ENCODE measurements around the gene MT4.

MT4 gene

GRCh38 chr16:56547949-56548567 is 16.8 kb upstream of the MT4 start:
- TF ChIP-seq, protein P1, sequence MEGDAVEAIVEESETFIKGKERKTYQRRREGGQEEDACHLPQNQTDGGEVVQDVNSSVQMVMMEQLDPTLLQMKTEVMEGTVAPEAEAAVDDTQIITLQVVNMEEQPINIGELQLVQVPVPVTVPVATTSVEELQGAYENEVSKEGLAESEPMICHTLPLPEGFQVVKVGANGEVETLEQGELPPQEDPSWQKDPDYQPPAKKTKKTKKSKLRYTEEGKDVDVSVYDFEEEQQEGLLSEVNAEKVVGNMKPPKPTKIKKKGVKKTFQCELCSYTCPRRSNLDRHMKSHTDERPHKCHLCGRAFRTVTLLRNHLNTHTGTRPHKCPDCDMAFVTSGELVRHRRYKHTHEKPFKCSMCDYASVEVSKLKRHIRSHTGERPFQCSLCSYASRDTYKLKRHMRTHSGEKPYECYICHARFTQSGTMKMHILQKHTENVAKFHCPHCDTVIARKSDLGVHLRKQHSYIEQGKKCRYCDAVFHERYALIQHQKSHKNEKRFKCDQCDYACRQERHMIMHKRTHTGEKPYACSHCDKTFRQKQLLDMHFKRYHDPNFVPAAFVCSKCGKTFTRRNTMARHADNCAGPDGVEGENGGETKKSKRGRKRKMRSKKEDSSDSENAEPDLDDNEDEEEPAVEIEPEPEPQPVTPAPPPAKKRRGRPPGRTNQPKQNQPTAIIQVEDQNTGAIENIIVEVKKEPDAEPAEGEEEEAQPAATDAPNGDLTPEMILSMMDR (IDR thresholded peaks at IDR 0.05), result no peak

GRCh38 chr16:56549161-56549560 is 15.7 kb upstream of the MT4 start:
- TF ChIP-seq, protein P1 (IDR thresholded peaks at IDR 0.05), result no peak

GRCh38 chr16:56549744-56550385 is 15.0 kb upstream of the MT4 start:
- TF ChIP-seq, protein P1 (IDR thresholded peaks at IDR 0.05), result no peak

- TF ChIP-seq, protein P1 (IDR thresholded peaks at IDR 0.05), result no peak
Observed at GRCh38 chr16:56551796-56552738, 12.8 kb upstream of the MT4 start.

DNA sequence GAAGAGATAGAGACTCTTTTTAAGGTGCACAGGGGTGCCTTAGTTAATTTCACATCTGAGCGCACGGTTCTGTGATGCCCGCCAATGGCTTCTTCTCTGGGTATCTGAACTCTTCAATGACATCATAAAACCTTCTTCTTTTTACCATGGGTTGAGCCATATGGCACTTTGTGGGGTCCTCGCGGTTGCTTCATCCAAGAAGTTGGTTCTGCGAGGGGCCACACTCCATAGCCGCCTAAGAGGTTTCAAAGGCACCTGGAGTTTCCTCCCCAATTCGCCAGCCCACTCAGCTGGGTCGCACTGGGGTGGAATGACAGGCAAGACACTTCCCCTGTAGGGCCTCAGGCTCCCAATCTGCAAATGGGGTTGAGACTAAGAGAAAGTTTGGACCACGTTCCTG is 10.4 kb upstream of the MT4 start:
- TF ChIP-seq, protein P1 (IDR thresholded peaks at IDR 0.05), result no peak

GRCh38 chr16:56558024-56558747 is 6.7 kb upstream of the MT4 start:
- TF ChIP-seq, protein P1 (IDR thresholded peaks at IDR 0.05), result no peak

- TF ChIP-seq, protein P1 (IDR thresholded peaks at IDR 0.05), result no peak
Observed at GRCh38 chr16:56559109-56559508, 5.8 kb upstream of the MT4 start.

All from LNCAP (cell line).